Gastrocnemius medialis (tissue), 4 donors: ENCODE results near the gene USP36.

ENCODE experiments used
- POLR2A ChIP-seq, 2 donors: fragments of 450-650 bp; IDR thresholded peaks; one replicate each; pipeline ENCODE4 v1.6.1; 2017; ENCODE audit warnings: antibody characterized with exemption in 2 of 2, mild to moderate bottlenecking in 2 of 2, moderate library complexity in 2 of 2
- TF ChIP-seq, protein P1 (sequence below), 5 experiments: fragments of 450-650 bp in 3 of 5; fragments of 200-600 bp in 2 of 5; sonication (generic) in 2 of 5; IDR thresholded peaks in 4 of 5; conservative IDR thresholded peaks in 1 of 5; 1 replicate in 4 of 5; 2 replicates in 1 of 5; pipeline ENCODE4 v1.5.1; 2016 to 2019; ENCODE audit warnings: antibody characterized with exemption in 5 of 5, mild to moderate bottlenecking in 3 of 5, moderate library complexity in 3 of 5

DNA sequence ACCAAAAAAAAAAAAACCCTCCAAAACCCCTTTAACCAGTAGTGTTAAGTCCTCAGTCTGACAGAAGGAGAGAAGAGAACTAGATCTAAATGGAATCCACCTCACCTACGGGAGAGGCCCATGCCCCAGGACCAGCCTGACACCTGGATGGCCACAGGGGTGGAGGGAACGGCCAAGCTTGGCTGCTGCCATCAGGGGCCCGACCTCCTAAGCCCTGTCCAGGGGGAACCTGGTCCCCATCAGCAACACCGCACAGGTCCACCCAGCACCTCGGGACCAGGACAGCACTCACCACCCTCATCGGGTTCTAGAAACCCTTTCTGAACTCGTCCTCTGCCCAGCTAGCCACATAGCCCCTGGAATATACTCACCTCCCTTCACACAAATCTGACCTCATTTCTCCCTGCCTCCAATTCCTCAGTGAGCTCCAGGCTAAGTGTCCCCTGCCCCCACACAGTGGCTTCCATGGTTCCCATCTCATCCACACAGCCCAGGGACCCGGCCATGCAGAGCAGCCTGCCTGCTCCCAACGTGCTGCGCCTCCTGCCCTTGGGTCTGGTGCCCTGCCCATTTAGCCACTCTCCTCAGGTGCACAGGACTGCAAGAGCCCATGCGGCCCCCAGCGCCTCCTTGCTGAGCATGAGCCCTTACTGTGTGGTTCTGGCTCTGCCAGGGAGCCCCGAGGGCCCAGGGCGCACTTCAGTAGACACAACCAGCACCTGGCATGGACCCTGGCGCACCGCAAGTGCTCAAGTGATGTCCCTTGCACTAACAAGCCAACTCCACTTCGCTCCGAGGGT, 40.3 kb downstream of the USP36 start:
- TF ChIP-seq, protein P1, sequence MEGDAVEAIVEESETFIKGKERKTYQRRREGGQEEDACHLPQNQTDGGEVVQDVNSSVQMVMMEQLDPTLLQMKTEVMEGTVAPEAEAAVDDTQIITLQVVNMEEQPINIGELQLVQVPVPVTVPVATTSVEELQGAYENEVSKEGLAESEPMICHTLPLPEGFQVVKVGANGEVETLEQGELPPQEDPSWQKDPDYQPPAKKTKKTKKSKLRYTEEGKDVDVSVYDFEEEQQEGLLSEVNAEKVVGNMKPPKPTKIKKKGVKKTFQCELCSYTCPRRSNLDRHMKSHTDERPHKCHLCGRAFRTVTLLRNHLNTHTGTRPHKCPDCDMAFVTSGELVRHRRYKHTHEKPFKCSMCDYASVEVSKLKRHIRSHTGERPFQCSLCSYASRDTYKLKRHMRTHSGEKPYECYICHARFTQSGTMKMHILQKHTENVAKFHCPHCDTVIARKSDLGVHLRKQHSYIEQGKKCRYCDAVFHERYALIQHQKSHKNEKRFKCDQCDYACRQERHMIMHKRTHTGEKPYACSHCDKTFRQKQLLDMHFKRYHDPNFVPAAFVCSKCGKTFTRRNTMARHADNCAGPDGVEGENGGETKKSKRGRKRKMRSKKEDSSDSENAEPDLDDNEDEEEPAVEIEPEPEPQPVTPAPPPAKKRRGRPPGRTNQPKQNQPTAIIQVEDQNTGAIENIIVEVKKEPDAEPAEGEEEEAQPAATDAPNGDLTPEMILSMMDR (IDR thresholded peaks at IDR 0.05 in 4 of 5, conservative IDR thresholded peaks at IDR 0.05 in 1 of 5) = no peak
- TF ChIP-seq POLR2A (IDR thresholded peaks at IDR 0.05) = no peak
